Mesenchymal stem cell (in vitro differentiated cells and primary cell): ENCODE measurements around the gene RPP14.
A peak's percentile ranks its signal among the peaks of the same experiment; 100 is the strongest.

Experiments
- DNase-seq: peaks from one replicate; pipeline ENCODE4 v3.0.0-alpha.2; 2013
- H2AFZ ChIP-seq: one replicate; pipeline ENCODE4 v1.6.1; 2013; ENCODE audit warnings: low read depth, mild to moderate bottlenecking, control low read depth, inconsistent platforms, low read length, moderate library complexity
- H2AK5ac ChIP-seq: 2 replicates; pipeline ENCODE4 v1.6.1; 2013; ENCODE audit warnings: low read length, moderate library complexity, mild to moderate bottlenecking, inconsistent platforms; ENCODE audit not compliant: severe bottlenecking
- H2BK120ac ChIP-seq: one replicate; pipeline ENCODE4 v1.6.1; 2013; ENCODE audit warnings: low read depth, mild to moderate bottlenecking, inconsistent platforms, low read length, moderate library complexity
- H2BK12ac ChIP-seq, 2 experiments: one replicate each; pipeline ENCODE4 v1.6.1; 2013; ENCODE audit warnings: inconsistent platforms in 2 of 2, low read length in 2 of 2, mild to moderate bottlenecking in 2 of 2, moderate library complexity in 2 of 2, control low read depth in 1 of 2
- H2BK15ac ChIP-seq: one replicate; pipeline ENCODE4 v1.6.1; 2013; ENCODE audit warnings: mild to moderate bottlenecking, low read depth, inconsistent platforms; ENCODE audit not compliant: poor library complexity, severe bottlenecking
- H2BK5ac ChIP-seq: 2 replicates; pipeline ENCODE4 v1.6.1; 2013; ENCODE audit warnings: low read depth, mild to moderate bottlenecking, low read length, control low read depth, inconsistent platforms; ENCODE audit not compliant: poor library complexity, severe bottlenecking
- H3K14ac ChIP-seq, 2 experiments: one replicate each; pipeline ENCODE4 v1.6.1; 2013; ENCODE audit warnings: inconsistent platforms in 2 of 2, low read length in 2 of 2, control low read depth in 1 of 2, mild to moderate bottlenecking in 1 of 2, moderate library complexity in 1 of 2
- H3K18ac ChIP-seq, 2 experiments: one replicate each; pipeline ENCODE4 v1.6.1; 2013; ENCODE audit warnings: inconsistent platforms in 2 of 2, low read length in 2 of 2, control low read depth in 1 of 2, low read depth in 1 of 2, mild to moderate bottlenecking in 1 of 2
- H3K23ac ChIP-seq, 2 experiments: one replicate each; pipeline ENCODE4 v1.6.1; 2013; ENCODE audit warnings: inconsistent platforms in 2 of 2, low read length in 2 of 2, mild to moderate bottlenecking in 2 of 2, moderate library complexity in 2 of 2, control low read depth in 1 of 2
- H3K27ac ChIP-seq: 2 replicates; pipeline ENCODE4 v1.5.1; 2013; ENCODE audit warnings: mild to moderate bottlenecking, moderate library complexity, low read length, control low read depth, inconsistent platforms; ENCODE audit not compliant: poor library complexity, severe bottlenecking
- H3K27me3 ChIP-seq, 2 experiments: 2 replicates each; pipeline versions ENCODE4 v1.6.1 to v1.7.0; 2013; ENCODE audit warnings: low read length in 2 of 2, mild to moderate bottlenecking in 2 of 2, moderate library complexity in 2 of 2, control low read depth in 1 of 2, inconsistent platforms in 1 of 2; ENCODE audit not compliant: control insufficient read depth in 1 of 2, insufficient read depth in 1 of 2
- H3K36me3 ChIP-seq, 2 experiments: 2 replicates each; pipeline versions ENCODE4 v1.6.1 to v1.7.0; 2013; ENCODE audit warnings: low read length in 2 of 2, control low read depth in 1 of 2, inconsistent platforms in 1 of 2, low read depth in 1 of 2, mild to moderate bottlenecking in 1 of 2; ENCODE audit not compliant: insufficient read depth in 2 of 2, control insufficient read depth in 1 of 2
- H3K4ac ChIP-seq, 2 experiments: one replicate each; pipeline ENCODE4 v1.6.1; 2013; ENCODE audit warnings: inconsistent platforms in 2 of 2, low read length in 2 of 2, mild to moderate bottlenecking in 2 of 2, moderate library complexity in 2 of 2, control low read depth in 1 of 2, low read depth in 1 of 2
- H3K4me1 ChIP-seq: 2 replicates; pipeline ENCODE4 v1.6.1; 2013; ENCODE audit warnings: low read depth, low read length, control low read depth; ENCODE audit not compliant: control insufficient read depth, insufficient read depth
- H3K4me2 ChIP-seq: 2 replicates; pipeline ENCODE4 v1.6.1; 2013; ENCODE audit warnings: low read length, mild to moderate bottlenecking, inconsistent platforms; ENCODE audit not compliant: poor library complexity, severe bottlenecking
- H3K4me3 ChIP-seq, 2 experiments: 2 replicates each; pipeline versions ENCODE4 v1.5.1 to v1.7.0; 2013; ENCODE audit warnings: low read length in 2 of 2, mild to moderate bottlenecking in 2 of 2, control low read depth in 1 of 2, low read depth in 1 of 2; ENCODE audit not compliant: insufficient read depth in 1 of 2
- H3K79me1 ChIP-seq: replicated peaks from 2 replicates; pipeline ENCODE4 v1.6.1; 2013; ENCODE audit warnings: mild to moderate bottlenecking, control low read depth, low read length, inconsistent platforms; ENCODE audit not compliant: poor library complexity, severe bottlenecking
- H3K9ac ChIP-seq: 2 replicates; pipeline ENCODE4 v1.7.0; 2013; ENCODE audit warnings: mild to moderate bottlenecking, low read length, moderate library complexity
- H3K9me3 ChIP-seq: 2 replicates; pipeline ENCODE4 v1.7.0; 2013; ENCODE audit warnings: mild to moderate bottlenecking, low read length; ENCODE audit not compliant: control insufficient read depth
- H4K8ac ChIP-seq: one replicate; pipeline ENCODE4 v1.6.1; 2013; ENCODE audit warnings: inconsistent platforms, mild to moderate bottlenecking, low read length, moderate library complexity
- H4K91ac ChIP-seq: one replicate; pipeline ENCODE4 v1.6.1; 2013; ENCODE audit warnings: mild to moderate bottlenecking, low read length, inconsistent platforms
- WGBS: methylation state at CpG from one replicate; pipeline ENCODE4 v1.1.7; 2013; ENCODE audit warnings: mixed read lengths; 5-methylcytosine and 5-hydroxymethylcytosine counted together

The RPP14 gene

GRCh38 chr3:58355179-58355578, 49.1 kb downstream of the RPP14 start:
- 91% methylated on average over 8 of the region's 8 CpGs for WGBS
- Histone ChIP-seq H3K4ac (no peak overlapping the region), H2BK15ac (no peak overlapping the region), H3K9ac (no peak overlapping the region), H3K36me3 (no peaks in the 10 kb centered on the region), H2BK5ac (no peak overlapping the region), H3K4me1 (no peaks in the 10 kb centered on the region), H2BK120ac (no peak overlapping the region), H3K27ac (no peak overlapping the region), H2AK5ac (no peak overlapping the region), H3K79me1 (peaks cover 14% of the 10 kb centered on the region), H3K23ac (no peak overlapping the region), H2AFZ (no peak overlapping the region), H3K4me2 (no peak overlapping the region), H2BK12ac (no peak overlapping the region), H3K9me3 (no peaks in the 10 kb centered on the region), H3K14ac (no peak overlapping the region), H3K4me3 (no peak overlapping the region), H3K18ac (no peak overlapping the region), H4K8ac (no peak overlapping the region), H3K27me3 (no peaks in the 10 kb centered on the region), H4K91ac (no peak overlapping the region)
- no peak for DNase-seq

GRCh38 chr3:58356054-58356453, 50.0 kb downstream of the RPP14 start:
- no peak overlapping the region for H2BK12ac ChIP-seq
- H3K4me3 ChIP-seq = no peak overlapping the region
- no peak overlapping the region for H3K14ac ChIP-seq
- H3K4me2 ChIP-seq = no peak overlapping the region
- no peaks in the 10 kb centered on the region for H3K36me3 ChIP-seq
- peak overlapping the region; percentile 18 for H2BK15ac ChIP-seq
- peak overlapping the region in 1 of 2 experiments; percentile 29 for H3K18ac ChIP-seq
- no peak overlapping the region for H4K8ac ChIP-seq
- H3K27ac ChIP-seq = no peak overlapping the region
- H2AFZ ChIP-seq = no peak overlapping the region
- H3K4ac ChIP-seq = no peak overlapping the region
- H4K91ac ChIP-seq = no peak overlapping the region
- H3K23ac ChIP-seq = no peak overlapping the region
- H2AK5ac ChIP-seq = no peak overlapping the region
- WGBS = 82% methylated on average over 4 of the region's 4 CpGs
- no peak overlapping the region for H3K9ac ChIP-seq
- no peak overlapping the region for H2BK5ac ChIP-seq
- H3K9me3 ChIP-seq = no peaks in the 10 kb centered on the region
- H2BK120ac ChIP-seq = no peak overlapping the region
- H3K79me1 ChIP-seq = peaks cover 12% of the 10 kb centered on the region
- H3K27me3 ChIP-seq = no peaks in the 10 kb centered on the region
- DNase-seq = no peak
- no peaks in the 10 kb centered on the region for H3K4me1 ChIP-seq

DNA sequence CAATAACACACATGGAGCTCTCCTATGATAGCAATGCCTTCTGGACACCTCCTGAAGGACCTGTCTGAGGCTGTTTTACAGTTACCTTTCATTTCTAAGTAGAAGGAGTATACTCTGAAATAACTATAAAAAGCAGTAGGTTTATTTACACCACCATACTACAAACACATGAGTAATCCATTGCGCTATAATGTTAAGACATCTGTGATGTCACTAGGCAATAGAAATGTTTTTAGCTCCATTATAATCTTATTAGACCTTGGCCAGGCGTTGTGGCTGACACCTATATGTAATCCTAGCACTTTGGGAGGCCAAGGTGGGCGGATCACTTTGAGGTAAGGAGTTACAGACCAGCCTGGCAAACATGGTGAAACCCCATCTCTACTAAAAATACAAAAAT, 51.4 kb downstream of the RPP14 start:
- no peaks in the 10 kb centered on the region for H3K9me3 ChIP-seq
- peaks cover 12% of the 10 kb centered on the region for H3K79me1 ChIP-seq
- DNase-seq = peak; percentile 50
- H3K4ac ChIP-seq = no peak overlapping the region
- H3K14ac ChIP-seq = no peak overlapping the region
- H2BK12ac ChIP-seq = no peak overlapping the region
- H2AFZ ChIP-seq = no peak overlapping the region
- H4K8ac ChIP-seq = no peak overlapping the region
- H3K27me3 ChIP-seq = no peaks in the 10 kb centered on the region
- H3K4me1 ChIP-seq = no peaks in the 10 kb centered on the region
- H3K23ac ChIP-seq = no peak overlapping the region
- no peaks in the 10 kb centered on the region for H3K36me3 ChIP-seq
- H3K4me3 ChIP-seq = no peak overlapping the region
- no peak overlapping the region for H2BK120ac ChIP-seq
- no peak overlapping the region for H4K91ac ChIP-seq
- H3K4me2 ChIP-seq = no peak overlapping the region
- no peak overlapping the region for H3K9ac ChIP-seq
- H2BK5ac ChIP-seq = no peak overlapping the region
- H2BK15ac ChIP-seq = no peak overlapping the region
- H3K18ac ChIP-seq = no peak overlapping the region
- H2AK5ac ChIP-seq = no peak overlapping the region
- WGBS = 100% methylated on average over 2 of the region's 3 CpGs
- H3K27ac ChIP-seq = no peak overlapping the region

- no peak overlapping the region for H4K8ac ChIP-seq
- no peak overlapping the region for H2BK12ac ChIP-seq
- H2AFZ ChIP-seq = no peak overlapping the region
- no peak overlapping the region for H2BK120ac ChIP-seq
- no peak for DNase-seq
- no peak overlapping the region for H3K14ac ChIP-seq
- no peaks in the 10 kb centered on the region for H3K27me3 ChIP-seq
- no peak overlapping the region for H3K4me2 ChIP-seq
- no peak overlapping the region for H3K9ac ChIP-seq
- no peaks in the 10 kb centered on the region for H3K36me3 ChIP-seq
- no peaks in the 10 kb centered on the region for H3K4me1 ChIP-seq
- H2BK5ac ChIP-seq = no peak overlapping the region
- H4K91ac ChIP-seq = no peak overlapping the region
- WGBS = 100% methylated on average over 3 of the region's 3 CpGs
- peaks cover 10% of the 10 kb centered on the region for H3K79me1 ChIP-seq
- no peak overlapping the region for H3K4me3 ChIP-seq
- H2AK5ac ChIP-seq = no peak overlapping the region
- no peaks in the 10 kb centered on the region for H3K9me3 ChIP-seq
- H3K18ac ChIP-seq = no peak overlapping the region
- H3K4ac ChIP-seq = no peak overlapping the region
- H3K27ac ChIP-seq = no peak overlapping the region
- H3K23ac ChIP-seq = no peak overlapping the region
- H2BK15ac ChIP-seq = no peak overlapping the region
Measured at GRCh38 chr3:58358092-58358491, 52.0 kb downstream of the RPP14 start.
